GDM1 (cell line): ENCODE measurements around the gene COL4A3.

Experiments
- DNase-seq: peaks from one replicate; lab custom pipeline; 2025; lab: John Stamatoyannopoulos, UW

Gene COL4A3

DNA sequence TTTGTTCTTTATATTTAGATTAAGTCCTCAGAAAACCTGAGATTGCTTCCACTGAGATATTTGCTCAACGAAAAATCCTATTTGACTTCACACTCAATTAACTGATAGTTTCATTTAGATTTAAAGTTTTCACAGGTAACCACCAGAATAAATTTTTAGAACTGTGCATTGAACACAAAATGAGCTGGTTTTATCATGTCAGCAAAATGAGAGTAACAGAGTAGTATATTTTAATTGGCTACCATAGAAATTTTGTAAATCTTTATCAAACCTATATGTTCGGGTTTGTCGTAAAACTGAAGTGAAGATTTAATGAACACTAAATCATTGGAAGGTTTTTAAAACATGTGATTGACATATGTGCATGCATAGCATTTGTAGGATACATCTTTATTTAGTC is 127.9 kb downstream of the COL4A3 start:
- DNase-seq = no peak

GRCh38 chr2:227293531-227293930 is 129.1 kb downstream of the COL4A3 start:
- no peak for DNase-seq

GRCh38 chr2:227295806-227296205 is 131.4 kb downstream of the COL4A3 start:
- no peak for DNase-seq

DNA sequence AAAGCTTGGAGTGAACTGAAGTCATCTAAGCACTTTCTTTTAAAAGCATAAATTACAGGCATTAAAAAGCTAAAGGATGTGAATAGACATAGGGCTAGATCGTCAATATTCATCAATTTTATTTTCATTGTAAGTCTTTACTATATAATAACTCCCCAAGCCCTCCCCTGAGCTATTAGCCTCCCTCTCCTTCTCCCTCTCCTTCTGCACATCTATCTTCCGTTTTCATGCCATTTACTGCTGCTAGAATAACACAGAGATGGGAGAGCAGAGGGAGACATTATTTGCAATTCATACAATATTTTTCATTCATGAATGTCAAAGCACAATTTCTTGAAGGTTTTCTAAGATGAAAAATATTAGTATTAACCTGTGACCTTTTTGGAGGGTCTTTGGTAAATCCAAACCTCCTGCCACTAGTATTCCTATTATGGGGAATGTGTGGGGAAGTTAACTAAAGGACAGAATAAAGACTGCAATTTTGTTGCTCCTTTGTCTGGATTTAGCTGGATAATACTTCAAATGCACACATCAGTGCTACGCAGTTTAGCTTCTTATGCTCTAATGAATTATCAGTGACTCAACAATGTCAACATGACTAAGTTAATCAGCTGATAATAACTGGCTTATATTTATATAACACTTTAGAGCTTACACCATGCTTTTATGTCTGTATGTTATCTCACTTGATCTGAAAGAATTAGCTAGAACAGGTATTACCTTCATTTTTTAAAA is 132.4 kb downstream of the COL4A3 start:
- no peak for DNase-seq

GRCh38 chr2:227301523-227301922 is 137.1 kb downstream of the COL4A3 start:
- DNase-seq = no peak

- DNase-seq = no peak
Measured at GRCh38 chr2:227308784-227309183, 144.4 kb downstream of the COL4A3 start.

- DNase-seq = no peak
Measured at GRCh38 chr2:227310756-227311110, 146.3 kb downstream of the COL4A3 start.

- no peak for DNase-seq
Measured at GRCh38 chr2:227311861-227312506, 147.6 kb downstream of the COL4A3 start.

DNA sequence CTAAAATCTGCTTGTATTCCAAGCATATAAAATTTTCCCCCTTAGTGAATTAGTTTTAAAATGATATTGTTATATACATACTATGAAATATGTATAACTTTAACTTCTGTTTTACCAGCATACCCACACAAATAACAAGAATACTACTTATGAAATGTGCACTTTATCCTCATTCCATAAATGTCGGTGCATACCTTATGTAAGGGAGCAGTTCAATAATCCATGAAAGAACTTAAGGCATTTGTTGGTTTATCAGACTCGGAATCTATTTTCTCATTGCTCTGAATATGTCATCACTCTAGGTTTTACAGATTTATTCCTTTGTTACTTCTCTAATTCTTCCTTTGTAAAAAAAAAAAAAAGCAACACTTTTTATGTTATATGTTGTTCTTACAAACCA is 148.2 kb downstream of the COL4A3 start:
- no peak for DNase-seq

GRCh38 chr2:227313310-227313709 is 148.9 kb downstream of the COL4A3 start:
- no peak for DNase-seq

GRCh38 chr2:227317834-227318233 is 153.4 kb downstream of the COL4A3 start:
- no peak for DNase-seq

DNA sequence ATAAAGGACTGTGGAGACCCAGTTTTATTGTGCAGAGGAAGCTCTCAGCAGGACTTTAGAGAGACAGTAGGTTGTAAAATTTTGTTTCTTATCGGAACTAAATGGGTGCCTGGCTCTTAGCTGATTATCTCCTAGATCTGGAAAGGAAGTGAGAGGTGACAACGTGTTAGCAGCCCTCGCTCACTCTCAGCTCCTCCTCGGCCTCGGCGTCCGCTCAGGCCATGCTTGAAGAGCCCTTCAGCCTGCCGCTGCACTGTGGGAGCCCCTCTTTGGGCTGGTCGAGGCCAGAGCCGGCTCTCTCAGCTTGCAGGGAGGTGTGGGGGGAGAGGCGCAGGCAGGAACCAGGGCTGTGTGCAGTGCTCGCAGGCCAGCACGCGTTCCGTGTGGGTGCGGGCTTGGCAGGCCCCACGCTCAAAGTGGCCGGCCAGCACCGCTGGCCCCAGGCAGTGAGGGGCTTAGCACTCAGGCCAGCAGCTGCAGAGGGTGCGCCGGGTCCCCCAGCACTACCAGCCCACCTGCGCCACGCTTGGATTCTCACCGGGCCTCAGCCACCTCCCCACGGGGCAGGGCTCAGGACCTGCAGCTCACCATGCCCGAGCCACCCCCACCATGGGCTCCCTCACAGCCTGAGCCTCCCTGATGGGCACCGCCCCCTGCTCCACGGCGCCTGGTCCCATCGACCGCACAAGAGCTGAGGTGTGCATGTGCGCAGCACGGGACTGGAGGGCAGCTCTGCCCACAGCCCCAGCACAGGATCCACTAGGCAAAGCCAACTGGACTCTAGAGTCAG is 156.1 kb downstream of the COL4A3 start:
- DNase-seq = no peak

DNA sequence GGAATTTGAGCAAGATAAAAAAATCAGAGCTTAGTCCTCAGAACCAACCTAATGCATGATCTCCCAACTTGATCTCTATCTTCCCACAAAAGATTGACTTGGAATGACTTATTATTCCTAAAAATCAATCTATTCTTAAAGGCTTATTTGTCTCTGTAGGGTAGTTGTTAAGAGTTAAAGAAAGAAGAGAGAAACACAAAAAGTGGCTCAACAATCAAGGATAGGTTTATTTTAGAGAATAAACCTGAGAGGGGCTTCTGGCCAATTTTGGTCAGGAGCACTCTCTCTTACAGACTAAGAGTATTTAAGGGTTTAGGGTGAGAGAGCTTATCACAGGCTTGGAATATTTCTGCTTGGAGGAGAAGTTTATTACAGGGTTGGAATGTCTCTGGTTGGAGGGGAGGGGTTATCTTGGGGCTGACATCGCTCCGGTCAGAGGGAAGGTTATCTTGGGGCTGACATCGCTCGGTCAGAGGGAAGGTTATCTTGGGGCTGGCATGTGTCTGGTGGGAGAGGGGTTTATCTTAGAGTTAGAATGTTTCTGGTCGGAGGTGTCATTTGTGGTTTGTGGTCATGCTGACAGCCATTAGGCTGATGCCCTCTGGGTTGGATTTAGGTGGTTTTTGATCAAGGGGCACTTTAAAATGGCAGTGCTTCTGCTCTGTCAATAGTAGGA is 158.2 kb downstream of the COL4A3 start:
- DNase-seq = no peak

DNA sequence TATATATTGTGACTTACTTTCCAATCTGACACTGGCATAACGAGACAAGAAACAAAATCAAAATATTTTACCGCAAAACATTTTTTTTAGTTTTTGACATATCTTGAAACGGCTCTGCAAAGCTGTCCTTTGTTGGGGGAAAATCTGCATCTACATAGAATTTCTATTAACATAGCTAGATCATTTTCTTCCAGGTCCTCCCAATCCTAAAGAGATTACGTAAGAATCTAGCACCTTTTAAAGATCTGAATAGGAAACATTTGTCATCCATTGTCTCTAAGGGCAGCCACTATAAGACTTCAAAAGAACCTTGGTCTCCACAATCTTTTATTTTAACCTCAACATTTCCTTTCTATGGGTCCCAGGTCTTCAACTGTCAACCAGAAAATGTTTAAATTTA is 159.4 kb downstream of the COL4A3 start:
- DNase-seq = no peak

- no peak for DNase-seq
Measured at GRCh38 chr2:227324642-227324994, 160.2 kb downstream of the COL4A3 start.

DNA sequence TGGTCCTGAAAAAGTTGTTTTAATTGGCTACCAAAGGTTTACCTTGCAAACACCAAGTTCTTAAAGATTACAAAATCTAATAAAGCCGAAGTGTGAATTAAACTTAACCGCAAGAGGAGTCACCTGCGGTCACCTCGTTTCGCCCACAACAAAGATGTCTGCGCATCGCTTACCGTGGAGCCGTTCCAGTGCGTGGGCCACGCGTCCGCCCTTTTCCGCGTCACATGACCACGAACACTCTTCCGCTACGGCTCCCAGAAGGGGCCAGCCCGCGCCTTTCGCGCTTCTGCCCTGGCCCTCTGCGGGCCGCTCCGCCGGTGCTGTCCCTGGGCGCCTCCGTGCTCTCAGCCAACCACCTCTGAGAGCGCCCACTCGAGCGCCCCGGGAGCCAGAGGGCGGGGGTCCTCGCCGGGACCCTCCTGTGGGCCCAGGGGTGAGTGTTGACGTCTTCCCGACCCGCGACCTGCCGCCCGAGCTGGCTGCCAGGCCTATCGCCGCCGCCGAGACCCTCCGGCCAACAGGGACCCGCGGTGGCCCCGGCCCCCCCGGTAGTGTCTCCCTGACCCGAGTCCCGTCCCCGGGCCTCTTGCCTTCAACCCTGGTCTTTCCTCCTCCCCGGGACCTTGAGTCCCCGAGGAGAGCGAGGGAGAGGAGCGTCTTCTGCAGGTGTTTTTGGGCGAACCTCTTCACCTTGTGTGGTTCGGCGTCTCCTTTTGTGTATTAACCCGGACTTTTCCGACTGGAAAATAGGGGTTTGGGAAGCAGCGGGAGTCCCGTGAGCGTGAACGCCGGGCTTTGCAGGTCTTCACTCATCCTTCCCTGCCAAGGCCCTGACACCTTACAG is 160.8 kb downstream of the COL4A3 start, which contains the start of gene MFF:
Gene MFF (plus strand): TSS at position 257 of the 844 bp plus-strand sequence. CDS start 5,415 bp downstream, outside the sequence.
- peak; percentile 87 for DNase-seq

DNA sequence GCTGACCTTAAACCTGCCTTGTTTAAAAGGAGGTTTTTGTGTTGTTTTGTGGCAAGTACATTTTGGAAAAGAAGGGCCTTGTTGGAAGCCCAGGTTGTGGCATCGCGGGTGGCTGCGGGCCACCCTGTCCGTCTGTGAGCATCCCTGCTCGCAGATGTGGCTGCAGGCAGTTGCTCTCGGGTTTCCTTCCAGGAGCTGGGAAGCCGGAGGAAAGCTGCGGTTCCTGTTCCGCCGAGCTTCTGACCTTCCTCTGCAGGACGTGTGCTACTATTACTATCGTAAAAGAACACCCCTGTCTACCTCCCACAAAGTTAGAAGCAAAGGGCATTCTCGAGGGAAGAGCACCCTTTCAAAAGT is 161.4 kb downstream of the COL4A3 start:
- peak; percentile 6 for DNase-seq

DNA sequence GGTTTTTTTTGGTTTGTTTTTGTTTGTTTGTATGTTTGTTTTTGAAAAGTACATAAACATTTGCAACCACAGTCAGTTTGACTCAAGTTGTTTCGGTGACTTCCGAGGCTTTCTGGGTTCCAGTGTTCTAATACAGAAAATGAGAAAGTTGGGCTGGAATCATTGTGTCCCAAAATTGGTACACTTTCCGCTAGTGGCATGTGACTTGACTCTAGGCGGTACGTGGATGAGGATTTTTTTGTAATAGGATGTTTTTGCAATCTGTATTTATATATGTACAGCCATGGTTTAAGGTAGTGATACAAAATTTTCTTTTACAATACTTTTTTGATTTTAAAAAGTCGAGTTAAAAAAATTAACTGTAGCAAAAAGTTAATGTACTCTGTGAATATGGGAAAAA is 162.4 kb downstream of the COL4A3 start:
- no peak for DNase-seq

DNA sequence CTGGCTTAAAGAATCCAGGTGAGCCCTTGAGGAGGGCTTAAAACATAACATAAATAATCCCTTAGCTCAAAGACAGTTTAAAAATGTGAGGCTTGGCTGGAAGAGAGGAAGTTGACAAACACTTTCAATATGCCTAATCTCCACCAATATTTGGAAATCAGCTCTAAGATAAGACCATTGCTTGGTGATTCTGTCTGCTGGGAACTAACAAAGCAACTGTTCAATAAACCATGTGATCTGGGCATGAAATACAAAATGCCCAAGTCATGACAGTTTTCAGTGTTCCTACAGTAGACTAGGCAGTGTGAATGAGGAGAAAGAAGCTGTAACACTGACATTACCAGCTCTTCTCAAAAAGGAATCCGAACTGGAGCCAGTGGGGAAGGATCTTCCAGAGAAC is 171.3 kb downstream of the COL4A3 start:
- no peak for DNase-seq

DNA sequence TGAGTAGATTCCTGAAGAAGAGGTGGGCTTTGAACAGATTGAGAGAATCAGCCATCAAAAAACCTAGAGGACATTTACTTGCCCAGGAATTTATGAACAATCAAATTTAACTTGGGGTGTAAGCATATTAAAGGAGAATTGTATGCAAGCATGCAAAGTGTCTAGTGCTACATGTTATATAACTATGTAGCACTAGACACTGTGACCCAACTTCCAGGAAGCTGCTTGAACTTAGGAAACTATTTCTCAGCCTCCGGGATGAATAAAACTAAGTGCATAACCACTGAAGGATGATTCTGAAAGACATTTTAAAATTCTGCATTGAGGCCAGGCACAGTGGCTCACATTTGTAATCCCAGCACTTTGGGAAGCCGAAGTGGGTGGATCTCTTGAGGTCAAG is 173.0 kb downstream of the COL4A3 start:
- no peak for DNase-seq

DNA sequence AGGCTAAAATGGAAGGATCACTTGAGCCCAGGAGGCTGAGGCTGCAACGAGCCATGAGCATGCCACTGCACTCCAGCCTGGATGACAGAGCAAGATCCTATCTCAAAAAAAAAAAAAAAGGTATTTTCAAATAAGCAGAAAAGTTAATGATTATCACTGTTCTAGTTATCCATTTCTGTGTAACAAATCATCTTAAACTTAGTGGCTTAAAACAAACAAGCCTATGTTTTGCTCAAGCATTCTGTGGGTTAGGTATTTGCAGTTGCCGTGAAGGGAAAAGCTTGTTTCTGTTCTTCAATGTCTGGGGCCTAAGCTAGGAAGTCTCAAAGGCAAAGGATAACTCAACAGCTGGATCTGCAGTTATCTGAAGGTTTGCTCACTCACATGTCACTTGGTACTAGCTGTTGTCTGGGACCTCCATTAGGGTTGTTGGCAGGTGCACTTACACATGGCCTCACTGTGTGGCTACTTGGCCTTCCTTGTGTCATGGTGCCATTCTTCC is 174.7 kb downstream of the COL4A3 start:
- DNase-seq = no peak
